A549 (cell line): ENCODE measurements around the gene MGAT5B.

ENCODE experiments used
- BHLHE40 ChIP-seq: IDR thresholded peaks from 2 replicates; pipeline ENCODE4 v1.6.1; 2012; ENCODE audit warnings: low read depth, low read length, inconsistent platforms
- CHD2 ChIP-seq: fragments of 150-350 bp; IDR thresholded peaks from 2 replicates; pipeline ENCODE4 v1.6.1; 2014; ENCODE audit warnings: low read length; ENCODE audit not compliant: partially characterized antibody
- EP300 ChIP-seq, 2 experiments: fragments of >200 bp; sonication (Bioruptor Twin); formaldehyde crosslinking; IDR thresholded peaks; 2 replicates in 1 of 2; 3 replicates in 1 of 2; pipeline ENCODE4 v1.6.1; 2016 to 2017
- POLR2A ChIP-seq: IDR thresholded peaks from 2 replicates; pipeline ENCODE4 v1.6.1; 2012; ENCODE audit warnings: mild to moderate bottlenecking, low read length
- RAD21 ChIP-seq, 2 experiments: fragments of >200 bp in 1 of 2; sonication (Bioruptor Twin) in 1 of 2; formaldehyde crosslinking in 1 of 2; IDR thresholded peaks in 1 of 2; conservative IDR thresholded peaks in 1 of 2; 2 replicates in 1 of 2; 3 replicates in 1 of 2; pipeline ENCODE4 v1.6.1; 2012 to 2018; ENCODE audit warnings: inconsistent platforms in 1 of 2
- TF ChIP-seq, protein P1 (sequence below): fragments of >200 bp; sonication (Bioruptor Twin); formaldehyde crosslinking; IDR thresholded peaks from 3 replicates; pipeline ENCODE4 v1.5.1; 2016

DNA sequence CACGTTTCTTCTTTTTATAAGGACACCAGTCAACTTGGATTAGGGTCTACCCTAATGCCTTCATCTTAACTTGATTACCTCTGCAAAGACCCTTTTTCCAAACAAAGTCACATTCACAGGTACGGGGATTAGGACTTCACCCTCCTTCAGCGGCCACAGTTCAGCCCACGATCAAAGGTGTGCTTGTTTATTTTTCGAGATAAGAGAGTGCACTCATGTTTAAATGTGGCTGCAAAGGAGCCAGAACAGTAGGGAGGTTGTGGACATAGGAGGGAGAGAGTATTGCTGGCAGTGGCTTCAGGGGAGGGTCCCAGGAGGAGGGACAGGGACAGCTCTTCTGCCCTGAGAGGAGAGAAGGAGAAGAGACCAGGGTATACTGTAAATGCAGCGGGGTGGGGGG, 46.7 kb downstream of the MGAT5B start:
- TF ChIP-seq, protein P1, sequence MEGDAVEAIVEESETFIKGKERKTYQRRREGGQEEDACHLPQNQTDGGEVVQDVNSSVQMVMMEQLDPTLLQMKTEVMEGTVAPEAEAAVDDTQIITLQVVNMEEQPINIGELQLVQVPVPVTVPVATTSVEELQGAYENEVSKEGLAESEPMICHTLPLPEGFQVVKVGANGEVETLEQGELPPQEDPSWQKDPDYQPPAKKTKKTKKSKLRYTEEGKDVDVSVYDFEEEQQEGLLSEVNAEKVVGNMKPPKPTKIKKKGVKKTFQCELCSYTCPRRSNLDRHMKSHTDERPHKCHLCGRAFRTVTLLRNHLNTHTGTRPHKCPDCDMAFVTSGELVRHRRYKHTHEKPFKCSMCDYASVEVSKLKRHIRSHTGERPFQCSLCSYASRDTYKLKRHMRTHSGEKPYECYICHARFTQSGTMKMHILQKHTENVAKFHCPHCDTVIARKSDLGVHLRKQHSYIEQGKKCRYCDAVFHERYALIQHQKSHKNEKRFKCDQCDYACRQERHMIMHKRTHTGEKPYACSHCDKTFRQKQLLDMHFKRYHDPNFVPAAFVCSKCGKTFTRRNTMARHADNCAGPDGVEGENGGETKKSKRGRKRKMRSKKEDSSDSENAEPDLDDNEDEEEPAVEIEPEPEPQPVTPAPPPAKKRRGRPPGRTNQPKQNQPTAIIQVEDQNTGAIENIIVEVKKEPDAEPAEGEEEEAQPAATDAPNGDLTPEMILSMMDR: no peak
- TF ChIP-seq CHD2: no peak
- TF ChIP-seq RAD21 (conservative IDR thresholded peaks at IDR 0.05 in 1 of 2, IDR thresholded peaks at IDR 0.05 in 1 of 2): no peak
- TF ChIP-seq POLR2A: no peak
- TF ChIP-seq BHLHE40: no peak
- no peak for TF ChIP-seq EP300 (IDR thresholded peaks at IDR 0.05)
